Skeletal muscle cell (primary cell): ENCODE measurements around the gene ADAR.

Experiments
- DNase-seq: peaks from one replicate; pipeline ENCODE4 v3.0.0-alpha.2; 2010; ENCODE audit warnings: low read depth
- H3K4me3 ChIP-seq: 2 replicates; pipeline ENCODE4 v1.5.1; 2011; ENCODE audit warnings: low read depth, mild to moderate bottlenecking, control low read depth, low read length, moderate library complexity

ADAR gene

DNA sequence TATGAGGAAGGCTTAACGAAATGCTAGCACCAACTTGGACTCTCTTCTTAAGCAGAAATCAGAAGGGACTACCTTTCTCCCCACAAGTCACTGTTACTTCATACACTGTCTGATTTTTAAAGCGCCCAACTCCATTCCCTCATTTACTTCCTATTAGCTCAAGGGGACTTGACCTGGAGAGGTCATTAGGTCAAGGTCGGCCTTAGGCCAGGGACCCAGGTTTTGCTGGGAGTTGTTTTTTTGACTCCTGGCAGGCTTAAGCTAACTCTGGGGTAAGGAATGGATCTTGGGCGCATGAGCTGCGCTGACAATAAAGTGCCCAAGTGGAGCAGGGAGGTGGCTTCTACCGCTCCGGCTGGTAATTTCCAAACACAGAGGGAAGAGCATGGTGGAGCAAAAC is 16.8 kb downstream of the ADAR start:
- no peak for DNase-seq
- H3K4me3 ChIP-seq, result no peak overlapping the region

DNA sequence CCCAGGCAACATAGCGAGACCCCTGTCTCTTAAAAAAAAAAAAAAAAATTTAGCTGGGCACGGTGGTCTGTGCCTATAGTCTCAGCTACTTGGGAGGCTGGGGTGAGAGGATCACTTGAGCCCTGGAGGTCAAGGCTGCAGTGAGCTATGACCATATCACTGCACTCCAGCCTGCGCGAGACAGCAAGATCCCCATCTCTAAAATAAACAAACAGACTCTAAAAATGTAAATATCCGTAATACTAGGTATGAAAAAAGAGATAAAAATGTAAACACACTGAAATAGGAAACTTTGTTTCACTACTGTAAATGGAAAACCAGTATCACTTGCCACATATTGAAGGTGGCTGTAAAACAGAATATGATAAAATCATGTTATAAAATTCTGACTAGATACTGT is 17.2 kb downstream of the ADAR start:
- H3K4me3 ChIP-seq, result no peak overlapping the region
- DNase-seq, result no peak

DNA sequence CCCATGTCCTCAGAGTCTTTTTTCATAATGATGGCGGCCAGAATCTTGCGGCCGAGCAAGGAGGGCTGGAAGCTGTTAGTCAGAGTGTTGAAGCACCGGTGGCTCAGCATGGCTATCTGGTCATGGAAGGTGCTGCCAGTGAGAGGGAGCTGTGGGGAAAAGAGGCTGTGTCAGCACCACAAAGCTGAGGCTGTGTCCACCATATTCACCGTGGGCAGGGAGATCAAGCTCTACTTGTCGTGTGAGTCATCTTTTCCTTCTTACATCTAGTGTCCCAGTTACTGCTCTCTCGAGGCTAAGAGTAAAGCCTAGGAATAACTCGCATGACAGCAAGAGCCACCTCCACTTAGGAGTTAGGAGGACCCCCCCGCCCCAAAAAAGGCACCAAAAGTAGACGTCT is 18.2 kb downstream of the ADAR start:
- H3K4me3 ChIP-seq, result no peak overlapping the region
- no peak for DNase-seq

DNA sequence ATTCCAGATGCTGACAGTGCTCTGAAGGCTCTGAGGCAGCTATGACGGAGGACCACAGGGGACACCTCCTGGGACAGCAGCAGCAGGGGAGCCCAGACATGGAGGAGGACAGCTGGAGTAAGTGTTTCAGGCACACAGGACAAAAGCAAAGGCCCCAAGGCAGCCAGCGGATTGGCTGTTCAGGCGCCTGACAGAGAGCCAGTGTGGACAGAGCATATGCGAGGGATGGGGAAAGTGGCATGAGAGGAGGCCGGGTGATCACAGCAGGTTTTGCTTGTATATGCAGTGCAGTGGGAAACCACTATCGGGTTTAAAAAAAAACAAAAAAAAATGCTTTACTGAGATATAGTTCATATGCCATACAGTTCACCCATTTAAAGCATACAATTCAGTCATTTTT is 21.3 kb downstream of the ADAR start:
- no peak overlapping the region for H3K4me3 ChIP-seq
- no peak for DNase-seq

DNA sequence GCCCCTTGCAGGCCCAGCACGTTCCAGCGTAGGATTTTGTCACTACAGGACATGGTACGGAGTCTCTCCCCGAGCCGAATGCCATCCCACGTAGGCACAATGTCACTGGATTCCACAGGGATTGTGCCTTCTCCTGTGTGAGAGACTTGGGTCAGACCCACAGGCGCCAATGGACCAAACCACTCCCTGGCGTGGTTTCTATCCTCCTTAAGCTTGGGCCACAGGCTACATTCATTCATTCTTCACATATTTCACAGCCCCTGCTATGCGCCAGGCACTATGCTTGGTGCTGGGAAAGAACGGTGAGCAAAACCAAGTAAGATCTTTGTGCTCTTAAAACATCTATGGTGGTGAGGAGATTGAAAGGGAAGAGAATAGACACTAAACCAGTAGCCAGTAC is 21.8 kb downstream of the ADAR start:
- H3K4me3 ChIP-seq, result no peak overlapping the region
- DNase-seq, result no peak

DNA sequence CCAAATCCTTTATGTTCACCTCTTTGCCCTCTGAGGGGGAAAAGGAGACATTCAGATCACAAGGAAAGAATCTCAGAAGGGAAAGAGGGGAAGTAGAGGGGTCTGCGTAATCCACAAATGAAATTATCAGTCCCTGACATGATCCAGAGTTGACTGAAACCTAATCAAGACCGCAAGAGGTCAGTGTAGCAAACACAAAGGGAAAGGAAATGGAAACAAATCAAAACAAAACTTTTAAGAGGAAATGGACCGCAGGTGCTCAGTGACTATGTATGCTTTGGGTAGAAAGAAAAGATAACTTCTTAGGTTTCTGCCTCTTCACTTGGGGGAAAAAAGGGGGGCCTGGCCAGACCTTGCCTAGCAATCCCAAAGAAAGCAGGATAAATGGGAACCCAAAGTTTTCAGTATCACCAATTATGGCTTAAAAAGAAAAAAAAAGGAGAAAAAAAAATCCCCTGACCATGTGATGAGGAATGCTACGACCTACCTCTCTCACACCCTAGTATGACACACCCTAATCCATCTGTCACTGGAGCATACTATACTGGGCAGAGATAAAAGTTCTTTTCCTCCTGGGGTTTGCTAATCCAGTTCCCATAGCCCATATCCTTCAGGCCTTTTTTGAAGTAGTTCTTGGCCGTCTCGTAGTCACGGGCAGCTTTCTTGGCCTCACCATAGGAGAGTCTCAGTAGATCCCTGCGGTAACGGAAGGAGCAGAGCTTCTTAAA is 23.6 kb downstream of the ADAR start:
- no peak for DNase-seq
- no peak overlapping the region for H3K4me3 ChIP-seq

DNA sequence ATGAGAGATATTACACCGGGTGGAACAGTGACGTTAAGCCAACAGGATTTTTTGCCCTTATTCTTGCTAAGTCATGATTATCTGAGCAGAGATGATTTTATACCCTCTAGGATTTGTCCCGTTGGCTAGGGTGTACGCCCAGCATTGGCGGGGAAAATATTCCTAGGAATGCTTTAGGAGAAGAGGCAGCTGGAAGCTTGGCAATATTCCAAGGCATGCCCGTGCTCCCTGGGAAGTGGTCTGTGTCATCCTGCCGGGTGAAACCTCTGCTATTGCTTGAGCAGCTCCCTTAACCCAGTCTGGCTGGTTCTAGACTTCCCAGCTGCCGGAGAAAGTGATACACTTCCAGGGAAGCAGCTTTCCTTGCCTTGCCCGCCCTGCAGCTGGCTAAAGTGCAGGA is 24.2 kb downstream of the ADAR start:
- peak; percentile 36 for DNase-seq
- no peak overlapping the region for H3K4me3 ChIP-seq

DNA sequence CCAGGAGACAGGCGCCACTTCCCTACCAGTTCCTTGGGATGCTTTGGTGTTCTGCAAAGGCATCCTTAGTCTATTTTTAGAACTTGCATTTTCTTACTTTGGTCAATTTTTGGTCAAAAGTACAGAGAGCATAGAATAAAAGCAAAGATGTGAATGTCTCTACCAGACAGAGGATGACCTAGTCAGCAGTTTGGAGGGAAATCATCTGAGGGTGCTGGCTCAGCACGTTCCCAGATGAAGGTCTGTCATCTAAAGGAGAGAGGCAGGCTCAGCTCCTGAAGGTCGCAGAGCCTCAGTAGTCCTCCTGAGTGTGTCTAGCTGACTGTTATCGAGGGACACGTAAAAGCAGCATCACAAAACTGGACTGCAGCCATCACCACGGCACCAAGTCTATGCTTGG is 25.1 kb downstream of the ADAR start:
- no peak overlapping the region for H3K4me3 ChIP-seq
- no peak for DNase-seq

DNA sequence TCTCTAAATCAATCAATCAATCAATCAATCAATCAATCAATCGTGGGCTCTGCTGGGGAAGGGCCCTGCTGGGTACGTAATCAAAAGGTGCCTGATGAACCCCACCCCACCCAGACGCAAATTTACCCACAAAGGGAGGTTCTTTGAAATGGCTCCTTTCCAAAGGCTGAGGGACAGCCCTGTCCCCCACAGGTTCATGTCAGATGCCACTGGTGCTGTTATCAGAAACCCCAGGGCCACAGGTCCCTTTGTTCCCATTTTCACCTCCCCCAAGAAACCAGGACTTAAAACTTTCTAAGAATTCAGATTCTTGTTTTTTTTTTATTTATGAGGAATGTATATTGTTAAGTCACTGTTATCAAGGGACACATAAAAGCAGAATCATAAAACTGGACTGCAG is 26.2 kb downstream of the ADAR start:
- DNase-seq, result no peak
- no peak overlapping the region for H3K4me3 ChIP-seq

DNA sequence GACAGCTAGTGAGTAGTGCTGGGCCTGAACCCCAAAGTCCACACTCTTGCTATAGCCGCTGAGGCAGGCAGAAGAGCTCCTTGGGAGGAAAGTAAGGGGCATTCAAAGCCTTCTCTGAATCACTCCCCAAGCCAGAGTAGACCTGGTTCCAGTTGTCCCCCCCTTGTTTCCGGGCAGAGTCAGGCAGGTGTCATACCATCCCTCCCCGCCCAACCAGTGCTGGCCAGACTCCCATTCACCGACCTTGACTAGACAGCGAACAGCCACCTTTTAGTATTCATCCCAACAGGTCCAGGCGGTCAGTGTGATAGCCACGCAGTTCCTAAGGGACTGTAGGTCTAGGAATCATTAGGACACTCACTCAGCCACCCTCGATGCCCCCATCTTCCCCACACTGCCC is 28.6 kb downstream of the ADAR start:
- DNase-seq, result no peak
- no peak overlapping the region for H3K4me3 ChIP-seq

DNA sequence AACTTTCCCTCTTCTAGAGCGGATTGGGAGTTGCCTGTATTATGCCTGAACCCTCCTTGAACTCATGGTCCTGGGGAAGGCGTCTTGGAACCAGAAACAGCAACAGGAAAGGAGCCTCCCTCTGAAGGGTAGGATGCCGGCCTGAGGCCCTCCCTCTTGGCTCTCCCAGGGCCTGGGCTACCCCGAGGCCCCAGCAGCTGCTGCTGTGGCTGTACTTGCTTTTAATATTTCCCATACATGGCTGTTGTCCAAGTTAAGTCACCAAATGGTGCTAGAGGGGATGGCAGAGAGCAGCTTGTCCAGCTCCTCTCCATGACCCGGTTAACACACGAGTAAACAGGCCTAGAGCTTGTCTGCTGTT is 29.9 kb downstream of the ADAR start:
- no peak for DNase-seq
- H3K4me3 ChIP-seq, result no peak overlapping the region

DNA sequence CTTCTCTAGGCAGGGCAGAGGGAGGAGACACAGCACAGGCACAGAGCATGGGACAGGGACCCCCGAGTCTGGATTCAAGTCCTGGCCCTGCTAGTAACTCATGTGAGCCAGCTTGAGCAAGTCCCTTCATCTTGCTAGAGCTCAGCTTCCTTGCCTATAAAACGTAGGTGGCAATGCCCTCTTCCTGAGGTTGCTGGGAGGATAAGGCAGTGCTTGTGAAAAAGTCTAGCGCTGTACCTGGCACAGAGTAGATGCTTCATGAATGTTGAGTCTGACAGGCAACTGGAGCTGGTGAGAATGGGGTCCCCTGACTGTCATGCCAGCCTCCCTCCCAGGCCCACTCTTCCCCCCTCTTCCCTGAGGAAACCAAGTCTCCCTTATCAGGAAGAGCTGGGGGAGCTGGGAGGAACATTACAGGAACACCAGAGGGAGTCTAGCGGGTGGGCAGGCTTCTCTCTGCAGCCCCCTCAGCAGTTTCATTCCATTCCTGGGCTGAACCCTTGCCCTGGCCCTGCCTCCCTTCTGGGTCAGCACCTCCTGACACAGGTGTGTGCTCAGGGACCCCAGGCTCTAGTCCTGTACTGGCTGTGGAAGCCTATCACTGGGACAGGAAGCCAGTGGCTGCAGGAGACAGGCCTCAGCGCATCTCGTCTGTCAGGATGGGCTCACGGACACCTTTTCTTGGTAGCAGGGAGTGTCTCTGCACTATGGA is 30.5 kb downstream of the ADAR start:
- DNase-seq, result no peak
- H3K4me3 ChIP-seq, result no peak overlapping the region

DNA sequence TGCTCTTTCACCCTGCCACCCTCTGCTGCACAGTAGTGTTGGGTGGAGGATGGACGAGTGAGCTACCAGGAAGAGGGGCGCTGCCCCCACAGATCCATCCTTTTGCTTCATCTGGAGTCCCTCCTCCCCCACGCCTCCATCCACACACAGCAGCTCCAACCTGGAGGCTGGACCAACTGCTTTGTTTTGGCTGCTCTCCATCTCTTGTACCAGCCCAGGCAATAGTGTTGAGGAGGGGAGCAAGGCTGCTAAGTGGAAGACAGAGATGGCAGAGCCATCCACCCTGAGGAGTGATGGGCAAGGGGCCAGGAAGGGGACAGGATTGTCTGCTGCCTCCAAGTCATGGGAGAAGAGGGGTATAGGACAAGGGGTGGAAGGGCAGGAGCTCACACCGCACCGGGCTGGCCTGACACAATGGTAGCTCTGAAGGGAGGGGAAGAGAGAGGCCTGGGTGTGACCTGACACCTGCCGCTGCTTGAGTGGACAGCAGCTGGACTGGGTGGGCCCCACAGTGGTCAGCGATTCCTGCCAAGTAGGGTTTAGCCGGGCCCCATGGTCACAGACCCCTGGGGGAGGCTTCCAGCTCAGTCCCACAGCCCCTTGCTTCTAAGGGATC is 31.9 kb downstream of the ADAR start:
- DNase-seq, result no peak
- H3K4me3 ChIP-seq, result no peak overlapping the region

DNA sequence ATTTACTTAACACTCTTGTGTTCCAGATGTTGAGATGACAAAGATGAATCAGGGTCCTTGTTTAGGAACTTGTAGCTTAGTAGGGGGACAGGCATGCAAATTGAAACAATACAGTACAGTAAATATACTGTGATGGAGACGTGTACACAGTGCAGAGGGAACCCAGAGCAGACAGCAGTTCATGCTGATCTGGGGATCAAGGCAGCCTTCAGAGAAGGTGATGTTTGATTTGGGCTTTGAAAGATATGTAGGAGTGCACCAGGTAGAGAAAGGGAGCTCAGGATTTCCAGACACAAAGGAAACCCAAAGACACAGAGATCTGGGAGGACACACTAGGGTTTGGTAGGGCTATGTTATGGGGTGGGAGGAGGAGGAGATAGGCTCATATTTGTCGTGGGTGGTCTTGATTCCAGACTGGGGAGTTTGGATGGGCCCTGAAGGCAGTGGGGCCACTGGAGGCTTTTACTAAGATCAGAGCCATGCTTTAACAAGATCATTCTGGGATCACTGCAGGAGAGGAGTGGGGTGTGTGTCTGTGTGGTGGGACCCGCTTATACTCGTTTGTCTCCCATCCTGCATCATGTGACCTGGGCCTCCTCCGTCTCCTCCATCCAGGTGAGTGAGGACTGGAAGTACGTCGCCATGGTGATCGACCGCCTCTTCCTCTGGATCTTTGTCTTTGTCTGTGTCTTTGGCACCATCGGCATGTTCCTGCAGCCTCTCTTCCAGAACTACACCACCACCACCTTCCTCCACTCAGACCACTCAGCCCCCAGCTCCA is 32.6 kb downstream of the ADAR start:
- no peak overlapping the region for H3K4me3 ChIP-seq
- DNase-seq, result no peak

DNA sequence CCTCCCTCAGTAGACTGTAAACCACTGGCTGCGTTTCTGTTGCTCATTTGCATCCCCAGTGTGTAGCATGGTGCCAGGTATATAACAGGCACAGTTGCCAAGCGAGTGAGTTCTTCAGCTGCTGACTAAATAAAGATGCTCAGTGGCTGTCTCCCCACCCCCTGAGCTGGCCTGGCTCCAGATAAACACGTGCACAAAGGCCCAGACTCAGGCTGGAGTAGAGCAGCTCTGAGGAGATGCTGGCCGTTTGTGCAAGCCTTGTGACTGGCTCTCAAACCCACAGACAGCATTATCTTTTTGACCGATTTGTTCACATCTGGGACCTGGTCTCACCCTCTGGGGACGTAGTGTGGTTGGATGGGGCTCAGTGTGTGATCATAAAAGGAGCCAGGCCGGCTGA is 33.3 kb downstream of the ADAR start:
- no peak overlapping the region for H3K4me3 ChIP-seq
- no peak for DNase-seq

DNA sequence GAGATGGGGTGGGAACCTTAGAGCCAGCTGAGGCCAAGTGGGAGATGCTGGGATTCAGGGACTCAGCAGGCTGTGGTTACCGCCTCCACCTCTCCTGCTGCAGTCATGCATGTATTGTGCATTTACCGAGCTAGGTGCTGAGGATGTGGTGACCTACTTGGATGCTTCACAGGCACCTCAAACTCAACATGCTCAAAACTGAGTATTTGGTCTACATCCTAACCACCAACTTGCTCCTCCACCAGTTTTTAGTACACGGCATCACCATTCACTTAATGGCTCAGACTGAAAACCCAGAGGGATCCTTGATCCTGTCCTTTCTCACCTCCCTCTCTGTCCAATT is 34.8 kb downstream of the ADAR start:
- H3K4me3 ChIP-seq, result no peak overlapping the region
- DNase-seq, result no peak

DNA sequence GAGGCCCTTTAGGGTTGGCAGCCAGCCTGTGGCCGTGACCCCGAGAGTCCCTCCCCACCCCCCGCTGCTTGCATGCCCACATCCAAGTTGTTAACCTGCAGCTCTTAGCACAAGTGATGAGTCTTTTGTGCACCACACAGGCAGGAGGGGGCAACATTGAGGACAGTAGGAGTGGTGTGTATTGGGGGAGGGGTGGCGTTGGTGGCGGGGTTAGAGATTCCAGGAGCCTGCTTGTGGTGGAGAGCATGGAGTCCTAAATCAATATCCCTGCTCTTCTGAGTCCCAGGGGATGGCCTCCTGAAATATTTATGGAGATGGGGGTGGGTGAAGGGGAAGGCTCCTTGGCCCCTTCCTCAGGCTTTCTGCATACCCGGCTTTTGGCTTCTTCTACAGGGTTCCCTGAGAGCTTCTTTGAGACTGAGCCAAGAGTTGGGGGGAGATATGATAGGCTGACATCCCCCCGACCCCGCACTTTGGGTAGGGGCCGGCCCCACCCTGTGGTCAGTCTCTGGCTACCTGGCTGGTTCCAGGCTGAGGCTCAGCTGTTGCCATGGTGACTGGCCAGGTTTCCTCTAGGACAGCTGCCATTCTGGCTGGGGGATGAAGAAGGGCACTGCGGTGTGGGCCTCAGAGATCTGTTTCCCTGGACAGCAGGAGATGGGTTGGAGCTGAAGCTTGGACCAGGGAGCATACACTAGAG is 35.4 kb downstream of the ADAR start:
- DNase-seq, result no peak
- H3K4me3 ChIP-seq, result no peak overlapping the region

DNA sequence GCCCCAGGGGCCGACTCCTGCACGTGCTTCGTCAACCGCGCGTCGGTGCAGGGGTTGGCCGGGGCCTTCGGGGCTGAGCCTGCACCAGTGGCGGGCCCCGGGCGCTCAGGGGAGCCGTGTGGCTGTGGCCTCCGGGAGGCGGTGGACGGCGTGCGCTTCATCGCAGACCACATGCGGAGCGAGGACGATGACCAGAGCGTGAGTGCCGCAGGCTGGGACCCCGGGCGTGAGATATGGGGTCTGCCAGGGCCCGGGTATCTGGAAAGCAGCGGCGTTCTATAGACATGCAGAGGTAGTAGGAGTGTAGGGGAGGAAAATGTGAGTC is 36.1 kb downstream of the ADAR start:
- no peak overlapping the region for H3K4me3 ChIP-seq
- DNase-seq, result no peak

DNA sequence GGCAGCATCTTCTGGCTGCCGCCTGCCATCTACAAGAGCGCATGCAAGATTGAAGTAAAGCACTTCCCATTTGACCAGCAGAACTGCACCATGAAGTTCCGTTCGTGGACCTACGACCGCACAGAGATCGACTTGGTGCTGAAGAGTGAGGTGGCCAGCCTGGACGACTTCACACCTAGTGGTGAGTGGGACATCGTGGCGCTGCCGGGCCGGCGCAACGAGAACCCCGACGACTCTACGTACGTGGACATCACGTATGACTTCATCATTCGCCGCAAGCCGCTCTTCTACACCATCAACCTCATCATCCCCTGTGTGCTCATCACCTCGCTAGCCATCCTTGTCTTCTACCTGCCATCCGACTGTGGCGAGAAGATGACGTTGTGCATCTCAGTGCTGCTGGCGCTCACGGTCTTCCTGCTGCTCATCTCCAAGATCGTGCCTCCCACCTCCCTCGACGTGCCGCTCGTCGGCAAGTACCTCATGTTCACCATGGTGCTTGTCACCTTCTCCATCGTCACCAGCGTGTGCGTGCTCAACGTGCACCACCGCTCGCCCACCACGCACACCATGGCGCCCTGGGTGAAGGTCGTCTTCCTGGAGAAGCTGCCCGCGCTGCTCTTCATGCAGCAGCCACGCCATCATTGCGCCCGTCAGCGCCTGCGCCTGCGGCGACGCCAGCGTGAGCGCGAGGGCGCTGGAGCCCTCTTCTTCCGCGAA is 36.6 kb downstream of the ADAR start:
- H3K4me3 ChIP-seq, result no peak overlapping the region
- no peak for DNase-seq
